NCI-H146 treated with DMSO at 0.1 percent for 48 hours (cell line): ENCODE data around the gene HIPK4.
A peak's percentile ranks its signal among the peaks of the same experiment; 100 is the strongest.

Experiments
- DNase-seq: peaks from one replicate; lab custom pipeline; 2025; ENCODE audit not compliant: unreplicated experiment; lab: John Stamatoyannopoulos, UW

Gene HIPK4

GRCh38 chr19:40367577-40368434 lies 22.2 kb downstream of the HIPK4 start:
- no peak for DNase-seq

DNA sequence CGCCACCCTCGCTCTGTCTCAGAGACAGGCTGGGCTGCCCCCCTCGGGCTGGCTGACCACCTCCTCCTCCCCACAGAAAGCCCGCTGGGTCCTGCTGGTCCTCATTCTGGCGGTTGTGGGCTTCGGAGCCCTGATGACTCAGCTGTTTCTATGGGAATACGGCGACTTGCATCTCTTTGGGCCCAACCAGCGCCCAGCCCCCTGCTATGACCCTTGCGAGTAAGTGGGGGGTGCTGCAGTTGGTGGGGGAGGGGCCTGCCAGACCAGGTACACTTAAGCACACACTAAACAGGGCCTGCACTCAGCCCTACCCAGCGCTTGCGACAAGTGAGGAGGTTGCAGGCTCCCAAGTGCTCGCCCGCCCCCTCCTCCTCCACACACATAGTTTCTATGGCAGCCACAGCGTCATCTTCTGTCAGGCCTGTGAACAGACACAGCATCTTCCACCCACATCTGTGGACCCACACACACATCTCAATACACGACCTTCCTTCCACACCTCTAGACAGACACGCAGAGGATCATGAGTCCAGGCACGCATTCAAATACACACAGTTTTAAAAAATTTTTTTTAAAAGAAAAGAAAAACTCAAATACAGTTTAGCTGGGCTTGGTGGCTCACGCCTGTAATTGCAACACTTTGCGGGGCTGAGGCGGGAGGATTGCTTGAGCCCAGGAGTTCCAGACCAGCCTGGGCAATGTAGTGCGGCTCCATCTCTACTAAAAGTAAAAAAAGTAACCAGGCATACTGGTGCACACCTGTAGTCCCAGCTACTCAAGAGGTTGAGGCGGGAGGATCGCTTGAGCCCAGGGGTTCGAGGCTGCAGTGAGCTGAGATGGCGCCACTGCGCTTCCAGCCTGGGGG lies 23.1 kb downstream of the HIPK4 start:
- no peak for DNase-seq

DNA sequence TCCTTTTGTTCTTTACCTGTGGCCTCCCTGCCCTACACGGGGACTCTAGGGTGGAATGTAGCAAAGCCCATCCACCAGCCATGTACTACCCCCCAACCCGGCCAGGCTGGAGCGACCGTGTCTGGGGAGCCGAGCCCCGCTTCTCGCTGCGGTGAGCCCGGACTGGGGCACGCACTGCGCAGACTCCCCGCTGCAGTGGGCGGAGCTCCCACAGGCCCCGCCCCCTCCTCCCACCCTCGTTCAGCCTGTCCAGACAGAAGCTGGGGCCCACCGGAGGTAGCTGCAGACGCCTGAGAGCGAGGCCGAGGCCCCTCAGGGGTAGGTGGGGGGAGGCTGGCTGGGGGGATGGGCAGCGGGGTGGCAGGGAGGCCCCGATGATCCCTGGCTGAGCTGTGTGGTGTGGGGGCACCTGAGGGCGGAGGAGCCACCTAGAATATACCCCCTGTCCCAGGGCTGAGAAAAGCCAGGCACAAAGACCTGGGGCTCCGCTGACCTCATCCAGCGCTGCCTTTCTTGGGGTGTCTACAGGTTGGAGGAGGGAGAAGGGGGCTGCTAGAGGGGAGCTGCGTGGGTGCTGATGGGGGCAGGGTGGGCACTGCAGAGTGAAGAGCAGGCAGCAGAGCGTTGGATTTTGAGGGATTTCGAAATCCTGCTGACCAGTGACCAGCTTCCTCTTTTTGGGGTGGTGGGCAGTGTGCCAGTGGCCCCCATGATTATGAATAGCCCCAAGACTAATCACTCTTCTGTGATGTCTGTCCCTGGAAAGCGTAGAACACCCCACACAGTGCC lies 24.2 kb downstream of the HIPK4 start:
- DNase-seq, result no peak

GRCh38 chr19:40365010-40365409 lies 25.0 kb downstream of the HIPK4 start:
- DNase-seq, result no peak

- no peak for DNase-seq
Measured at GRCh38 chr19:40363069-40363468, 26.9 kb downstream of the HIPK4 start.

- DNase-seq, result no peak
Measured at GRCh38 chr19:40362160-40362559, 27.8 kb downstream of the HIPK4 start.

DNA sequence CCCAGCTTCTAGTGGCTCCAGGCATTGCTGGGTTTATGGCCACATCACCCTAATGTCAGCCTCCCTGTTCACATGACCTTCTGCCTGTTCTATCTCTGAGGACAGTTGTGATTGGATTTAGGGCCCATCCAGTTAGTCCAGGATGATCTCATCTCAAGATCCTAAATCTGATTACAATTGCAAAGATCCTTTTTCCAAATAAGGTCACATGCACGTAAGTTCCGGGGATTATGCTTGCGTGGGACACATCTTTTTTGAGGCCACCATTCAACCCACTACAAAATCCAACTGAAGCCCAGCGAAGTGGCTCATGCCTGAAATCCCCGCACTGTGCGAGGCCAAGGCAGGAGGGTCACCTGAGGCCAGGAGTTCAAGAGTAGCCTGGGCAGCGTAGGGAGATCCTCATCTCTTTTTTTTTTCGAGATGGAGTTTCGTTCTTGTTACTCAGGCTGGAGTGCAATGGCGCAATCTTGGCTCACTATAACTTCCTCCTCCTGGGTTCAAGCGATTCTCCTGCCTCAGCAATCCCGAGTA lies 29.2 kb downstream of the HIPK4 start:
- no peak for DNase-seq

DNA sequence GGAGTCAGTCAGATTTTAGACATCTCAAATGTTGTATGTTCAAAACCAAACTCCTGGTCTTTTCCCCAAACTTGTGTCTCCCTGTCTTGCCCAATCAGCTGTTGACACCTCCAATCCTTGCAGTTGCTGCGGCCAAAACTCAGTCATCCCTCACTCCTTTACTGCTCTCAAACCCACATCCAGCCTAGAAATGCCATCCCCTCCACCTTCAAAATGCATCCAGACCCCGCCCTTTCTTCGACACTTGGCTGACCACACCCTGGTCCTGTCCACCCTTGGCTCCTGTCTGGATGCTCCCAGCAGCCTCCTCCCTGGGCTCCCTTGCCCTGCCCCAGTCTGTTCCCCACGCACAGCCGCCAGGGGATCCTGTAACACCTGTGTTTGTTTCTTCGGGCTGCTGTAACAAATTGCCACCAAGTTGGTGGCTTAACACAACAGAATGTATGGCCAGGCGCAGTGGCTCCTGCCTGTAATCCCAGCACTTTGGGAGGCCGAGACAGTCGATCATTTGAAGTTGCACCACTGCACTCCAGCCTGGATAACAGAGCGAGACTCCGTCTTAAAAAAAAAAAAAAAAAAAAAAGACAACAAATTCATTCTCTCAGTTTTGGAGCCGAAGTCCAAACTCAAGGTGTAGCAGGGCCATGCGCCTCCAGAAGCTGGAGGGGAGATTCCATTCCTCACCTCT lies 29.8 kb downstream of the HIPK4 start:
- no peak for DNase-seq

DNA sequence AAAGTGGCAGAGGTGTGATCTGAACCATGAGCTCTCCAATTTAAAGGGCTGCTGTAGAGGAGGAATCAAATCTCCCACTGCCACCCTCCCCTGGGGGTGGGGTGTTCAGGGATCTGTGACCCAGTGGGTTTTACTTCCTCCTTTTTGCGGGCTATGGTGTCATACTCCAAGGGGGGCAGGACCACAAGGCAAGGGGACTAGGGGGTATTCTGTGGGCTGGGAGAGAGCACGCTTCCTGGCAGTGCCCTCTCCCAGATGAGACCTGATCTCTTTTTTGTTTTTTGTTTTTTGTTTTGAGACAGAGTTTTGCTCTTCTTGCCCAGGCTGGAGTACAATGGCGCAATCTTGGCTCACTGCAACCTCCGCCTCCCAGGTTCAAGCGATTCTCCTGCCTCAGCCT lies 31.2 kb downstream of the HIPK4 start:
- no peak for DNase-seq

DNA sequence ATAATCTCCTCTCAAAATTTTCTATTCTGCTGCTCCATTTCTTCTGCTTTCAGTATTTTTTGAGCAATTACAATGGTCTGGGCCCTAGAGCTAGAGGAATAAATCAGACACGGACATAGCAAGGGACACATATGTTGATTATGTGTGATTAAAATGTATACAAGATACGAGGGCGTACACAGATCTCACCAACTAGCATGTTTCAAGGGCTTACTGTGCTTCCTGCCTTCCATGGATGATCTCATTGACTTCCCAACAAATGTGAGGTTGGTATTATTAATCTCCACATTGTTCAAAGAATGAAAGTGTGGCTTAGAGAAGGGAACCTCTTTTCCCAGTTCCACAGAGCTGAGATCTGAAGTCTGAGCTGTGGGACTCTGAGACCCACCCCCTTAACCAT lies 32.3 kb downstream of the HIPK4 start:
- DNase-seq, result no peak

- no peak for DNase-seq
Measured at GRCh38 chr19:40356681-40357595, 33.0 kb downstream of the HIPK4 start.

DNA sequence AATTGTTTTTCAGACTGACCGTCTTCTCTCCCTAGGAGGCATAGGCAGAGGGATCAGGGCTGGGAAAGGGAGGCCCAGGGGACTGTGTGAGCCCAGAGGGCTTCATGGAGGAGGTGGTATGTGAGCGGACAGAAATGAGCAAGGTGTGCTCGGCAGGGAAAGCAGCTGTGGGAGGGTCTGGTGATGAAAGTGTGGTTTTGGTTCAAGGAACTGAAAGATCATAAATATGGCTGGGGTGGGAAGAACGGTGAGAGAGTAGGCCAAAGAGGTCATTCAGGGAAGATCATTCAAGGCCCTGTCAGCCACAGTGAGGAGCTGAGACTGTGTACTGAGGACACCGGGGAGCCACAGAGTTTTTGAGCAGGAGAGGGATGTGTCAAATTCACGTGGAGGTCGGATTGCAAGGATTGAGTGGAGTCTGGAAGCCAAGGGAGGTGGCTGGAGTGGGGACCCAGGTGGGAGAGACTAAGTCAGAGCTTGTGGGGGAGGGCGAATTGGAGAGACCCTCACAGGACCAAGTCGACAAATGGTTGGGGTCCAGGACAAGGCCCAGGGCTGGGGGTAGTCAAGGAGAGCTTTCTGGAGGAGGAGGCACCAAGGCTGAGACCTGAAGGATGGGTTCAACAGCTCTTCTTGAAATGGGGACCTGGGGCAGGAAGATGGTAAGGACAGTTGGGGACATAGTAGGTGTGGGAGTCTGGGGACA lies 33.9 kb downstream of the HIPK4 start:
- DNase-seq, result no peak

DNA sequence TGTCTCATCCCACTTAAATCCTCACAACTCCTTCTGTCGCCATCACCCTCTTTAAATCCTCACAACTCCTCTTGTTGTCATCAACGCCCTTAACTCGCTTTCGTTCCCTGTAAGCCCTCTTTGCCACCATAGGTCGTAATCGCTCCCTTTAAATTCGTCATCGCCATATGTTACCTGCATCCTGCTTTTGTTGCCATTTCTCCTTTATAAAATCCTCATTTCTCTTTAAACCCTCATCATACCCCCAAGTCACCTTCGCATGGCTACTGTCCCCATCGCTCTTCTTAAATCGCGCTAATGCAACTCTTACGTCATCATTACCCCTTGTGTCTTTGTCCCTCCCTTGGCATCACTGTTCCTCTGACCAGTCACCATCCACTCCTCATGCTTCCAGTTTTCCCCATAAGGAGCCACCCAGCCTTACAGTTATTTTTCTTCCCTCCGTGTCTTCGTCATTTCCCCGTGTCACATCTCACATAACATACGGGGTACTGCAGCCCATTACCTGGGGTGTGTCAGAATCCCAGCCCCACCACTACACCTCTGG lies 40.9 kb downstream of the HIPK4 start:
- DNase-seq, result peak; percentile 22

DNA sequence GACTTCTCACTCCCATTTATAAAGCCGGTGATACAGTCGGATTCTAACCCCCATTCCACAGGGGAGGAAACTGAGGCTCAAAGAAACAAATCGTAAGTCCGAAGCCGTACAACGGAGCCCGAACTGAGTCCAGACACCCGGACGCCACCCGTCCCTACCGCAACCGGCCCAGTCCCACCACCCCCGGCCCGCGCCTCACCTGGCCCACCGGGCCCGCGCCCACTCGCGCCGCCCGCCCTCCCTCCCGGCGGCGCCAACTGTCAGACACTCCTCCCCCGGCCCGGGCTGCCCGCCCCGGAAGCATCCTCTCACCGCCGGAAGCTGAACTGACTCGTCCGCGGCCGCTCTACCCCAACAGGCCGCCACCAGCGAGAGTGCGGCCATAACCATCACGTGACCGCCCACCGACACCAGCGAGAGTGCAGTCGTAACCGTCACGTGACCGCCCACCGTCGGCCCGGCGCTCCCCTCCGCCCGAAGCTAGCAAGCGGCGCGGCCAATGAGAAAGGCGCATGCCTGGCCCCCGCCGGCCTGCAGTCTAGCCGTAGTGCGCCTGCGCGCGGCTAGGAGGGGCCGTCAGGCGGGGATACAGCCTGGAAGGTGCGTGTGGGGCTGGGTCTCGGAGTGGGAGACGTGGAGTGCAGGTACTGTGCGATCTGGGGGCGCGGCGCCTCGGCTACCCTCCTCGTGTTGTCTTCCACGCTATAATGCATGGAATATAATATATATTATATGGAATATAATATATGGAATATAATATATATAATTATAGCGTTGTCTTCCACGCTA lies 41.7 kb downstream of the HIPK4 start, which contains the start of the genes C19orf47 and PLD3:
C19orf47 (minus strand) TSS at position 273 of the 789 bp plus-strand sequence. CDS start 6,540 bp downstream, outside the sequence.
PLD3 (plus strand) TSS at position 571 of the 789 bp plus-strand sequence. CDS start 17,789 bp downstream, outside the sequence.
- peak; percentile 98 for DNase-seq

- no peak for DNase-seq
Measured at GRCh38 chr19:40344422-40344821, 45.6 kb downstream of the HIPK4 start.

- no peak for DNase-seq
Measured at GRCh38 chr19:40342644-40343311, 47.2 kb downstream of the HIPK4 start.
